Adrenal gland (tissue), 12 donors: ENCODE measurements around the gene ZNF814. TPM values are rescaled to one million over a fixed set of nuclear protein-coding genes. Genes with fewer than 3 reads are reported as not detected.
"Not testable (repeated sequence)": the region's sequence is repeated elsewhere in the genome, so short reads cannot be mapped to it uniquely, and the experiment has no call there.

Experiments
- DNase-seq, 7 donors: peaks; one replicate each; pipeline ENCODE4 v3.0.0-alpha.2; 2019 to 2020
- H3K27ac ChIP-seq, 5 donors: fragments of 200-600 bp; sonication (generic) in 4 of 5; 1 replicate in 3 of 5; 2 replicates in 2 of 5; pipeline versions ENCODE4 v1.5.1 to v1.8.0; 2016 to 2020; ENCODE audit warnings: mild to moderate bottlenecking in 1 of 5
- H3K27me3 ChIP-seq: fragments of 200-600 bp; 2 replicates; pipeline ENCODE4 v1.8.0; 2021
- H3K36me3 ChIP-seq, 2 donors: fragments of 200-600 bp; replicated peaks in 1 of 2; 1 replicate in 1 of 2; 2 replicates in 1 of 2; pipeline versions ENCODE4 v1.5.1 to v1.8.0; 2018 to 2022
- H3K4me1 ChIP-seq, 2 donors: fragments of 200-600 bp; replicated peaks in 1 of 2; 1 replicate in 1 of 2; 2 replicates in 1 of 2; pipeline versions ENCODE4 v1.5.1 to v1.8.0; 2018 to 2021
- H3K4me3 ChIP-seq, 4 donors: fragments of 200-600 bp; sonication (generic) in 3 of 4; one replicate each; pipeline ENCODE4 v1.5.1; 2016 to 2018
- H3K9me3 ChIP-seq, 3 donors: fragments of 200-600 bp; sonication (generic) in 1 of 3; replicated peaks in 1 of 3; 1 replicate in 2 of 3; 2 replicates in 1 of 3; pipeline versions ENCODE4 v1.5.1 to v1.8.0; 2016 to 2021
- CTCF ChIP-seq, 6 experiments: fragments of 450-650 bp in 4 of 6; fragments of 200-600 bp in 2 of 6; sonication (generic) in 1 of 6; IDR thresholded peaks; 1 replicate in 5 of 6; 2 replicates in 1 of 6; pipeline versions ENCODE4 v1.5.1 to v1.8.0; 2016 to 2021; ENCODE audit warnings: antibody characterized with exemption in 6 of 6, mild to moderate bottlenecking in 2 of 6, moderate library complexity in 1 of 6
- POLR2A ChIP-seq, 2 donors: fragments of 450-650 bp; IDR thresholded peaks; one replicate each; pipeline ENCODE4 v1.6.1; 2017; ENCODE audit warnings: antibody characterized with exemption in 2 of 2, mild to moderate bottlenecking in 2 of 2, moderate library complexity in 1 of 2
- whole genome bisulfite sequencing, 4 donors: extraction: QIAGEN DNeasy Blood & Tissue Kit in 2 of 4; methylation state at CpG; one replicate each; pipeline versions ENCODE4 v1.1.5 to v1.1.7; 2013 to 2017; 5-methylcytosine and 5-hydroxymethylcytosine counted together
- intact Hi-C, 2 donors: fragments of 100-400 bp; cut with DNase I; formaldehyde crosslinking; loops; one replicate each; pipeline versions ENCODE4 v1.14.1 to v1.15.0; 2022 to 2023
- polyA plus RNA-seq, 3 donors: library from polyadenylated mRNA; stranded (reverse); fragments of 200-250 nt in 2 of 3; fragments of 350-450 nt in 1 of 3; fragmentation: Illumina TruSeq in 1 of 3; extraction: RNeasy Lipid Tissue Mini Kit (QIAGEN cat#74804) in 1 of 3; gene quantifications; one replicate each; pipeline ENCODE4 v1.2.3, GENCODE V29; 2013 to 2014
- total RNA-seq, 9 donors: library from RNA; depleted of rRNA in 4 of 9; stranded (reverse); fragments of >200 nt in 4 of 9; fragments of 120-200 nt in 1 of 9; fragmentation: NEBNext Ultra II Directional in 1 of 9; extraction: Animal tissue kit (Norgen Biotek cat#: 25700) in 1 of 9; gene quantifications; one replicate each; pipeline versions ENCODE4 v1.1.0 to v1.2.4, GENCODE V29; 2013 to 2023
- donor health status: healthy with polysubstance abuse.
- donor health status: Bipolar disorder and iron deficiency.
- donor health status: DM: yes; HTN: yes; CAD: no.
- donor health status: DM: no; HTN: no; CAD: no.
- donor health status: DM: no; HTN: no; CAD: no.
- donor health status: DM: yes; HTN: yes; CAD: no.

The ZNF814 gene
- total and polyA plus RNA-seq, 12 donors, result 8.1 to 37.6 (median 21.5) TPM

GRCh38 chr19:57850553-57851017 is 38.3 kb downstream of the ZNF814 start:
- Histone ChIP-seq H3K27me3 (no peaks in the 10 kb centered on the region), H3K36me3 (no peaks in the 10 kb centered on the region), H3K9me3 (no peaks in the 10 kb centered on the region), H3K4me3 (peak overlapping the region in 3 of 4 donors; percentile 13 to 78 (median 62)), H3K27ac (peak overlapping the region in 2 of 5 donors; percentile 67 to 75), H3K4me1 (peaks cover 0 to 16% of the 10 kb centered on the region in 2 donors)
- 9 to 20% (median 14%) methylated on average over 10 to 11 of the region's 11 CpGs for WGBS, 4 donors
- intact Hi-C loops, result no loop called here
- no peak for DNase-seq
- TF ChIP-seq CTCF (IDR thresholded peaks at IDR 0.05) (no peak), POLR2A (IDR thresholded peaks at IDR 0.05) (no peak)

GRCh38 chr19:57849666-57850473 is 39.0 kb downstream of the ZNF814 start, which contains the start of gene ZNF587:
Gene ZNF587, plus strand, starts transcription at chr19:57849859. Its CDS starts 180 bp downstream, at chr19:57850039.
- H3K36me3 ChIP-seq, H3K9me3 ChIP-seq, intact Hi-C loops, H3K27me3 ChIP-seq: not testable (repeated sequence)
- Histone ChIP-seq H3K4me3 (peak within 1 kb of the TSS; percentile 13 to 78 (median 57)), H3K4me1 (peaks cover 0 to 16% of the 10 kb centered on the region in 2 donors), H3K27ac (peak within 1 kb of the TSS in 4 of 5 donors; percentile 53 to 75 (median 71))
- peak in 1 of 2 donors; percentile 52 for TF ChIP-seq POLR2A (IDR thresholded peaks at IDR 0.05)
- 0 to 2% (median 1%) methylated on average over 13 to 42 of the region's 42 CpGs for WGBS, 4 donors
- peak; percentile 70 to 88 (median 78) for DNase-seq

- Histone ChIP-seq H3K27ac (peak overlapping the region in 2 of 5 donors; percentile 75), H3K4me1 (peaks cover 0 to 16% of the 10 kb centered on the region in 2 donors), H3K4me3 (peak overlapping the region in 1 of 4 donors; percentile 62)
- H3K36me3 ChIP-seq, H3K27me3 ChIP-seq, intact Hi-C loops, H3K9me3 ChIP-seq, DNase-seq: not testable (repeated sequence)
- WGBS, 4 donors, result 63 to 88% (median 81%) methylated on average over 1 to 2 of the region's 2 CpGs
These were observed 39.6 kb downstream of the ZNF814 start for GRCh38 chr19:57849162-57849665.

- H3K27me3 ChIP-seq, H3K9me3 ChIP-seq, H3K4me3 ChIP-seq, DNase-seq, H3K36me3 ChIP-seq, intact Hi-C loops, H3K27ac ChIP-seq: not testable (repeated sequence)
- H3K4me1 ChIP-seq, result peaks cover 0 to 16% of the 10 kb centered on the region in 2 donors
- 76 to 92% (median 83%) methylated on average over 3 of the region's 3 CpGs for WGBS, 4 donors
These were observed 41.7 kb downstream of the ZNF814 start for GRCh38 chr19:57847164-57847563.

GRCh38 chr19:57841122-57841763 is 47.6 kb downstream of the ZNF814 start:
- H3K27ac ChIP-seq, result no peak overlapping the region
- H3K36me3 ChIP-seq, result peaks cover 0 to 13% of the 10 kb centered on the region in 2 donors
- no peak for DNase-seq
- H3K4me3 ChIP-seq, result no peak overlapping the region
- TF ChIP-seq CTCF (IDR thresholded peaks at IDR 0.05) (no peak), POLR2A (IDR thresholded peaks at IDR 0.05) (no peak)
- H3K4me1 ChIP-seq, result no peaks in the 10 kb centered on the region
- intact Hi-C loops, result no loop called here
- 76 to 93% (median 79%) methylated on average over 6 of the region's 6 CpGs for WGBS, 4 donors
- H3K27me3 ChIP-seq, result no peaks in the 10 kb centered on the region
- H3K9me3 ChIP-seq, result no peaks in the 10 kb centered on the region

- peaks cover 0 to 13% of the 10 kb centered on the region in 2 donors for H3K36me3 ChIP-seq
- H3K4me1 ChIP-seq, H3K27ac ChIP-seq, H3K9me3 ChIP-seq, H3K4me3 ChIP-seq, H3K27me3 ChIP-seq, intact Hi-C loops, DNase-seq: not testable (repeated sequence)
- WGBS, 4 donors, result 93 to 95% (median 93%) methylated on average over 4 to 5 of the region's 5 CpGs
These were observed 50.1 kb downstream of the ZNF814 start for GRCh38 chr19:57838622-57839191.

- 92 to 97% (median 94%) methylated on average over 5 of the region's 5 CpGs for WGBS, 4 donors
- H3K4me3 ChIP-seq, H3K27ac ChIP-seq, H3K27me3 ChIP-seq, DNase-seq, H3K4me1 ChIP-seq, intact Hi-C loops, H3K9me3 ChIP-seq: not testable (repeated sequence)
- H3K36me3 ChIP-seq, result peaks cover 0 to 13% of the 10 kb centered on the region in 2 donors
These were observed 51.8 kb downstream of the ZNF814 start for GRCh38 chr19:57836991-57837390.
